Mononuclear cell (primary cell): Measurements from ENCODE around the gene SCG5. TPM values are rescaled to one million over a fixed set of nuclear protein-coding genes. Genes with fewer than 3 reads are reported as not detected.

Experiments used
- H3K27me3 ChIP-seq: 2 replicates; pipeline ENCODE4 v1.6.0; 2011; ENCODE audit warnings: low read length, control low read depth; ENCODE audit not compliant: insufficient read depth
- H3K4me1 ChIP-seq: 2 replicates; pipeline ENCODE4 v1.5.1; 2011; ENCODE audit warnings: mild to moderate bottlenecking, low read length, control low read depth; ENCODE audit not compliant: insufficient read depth
- H3K4me3 ChIP-seq: 2 replicates; pipeline ENCODE4 v1.5.1; 2011; ENCODE audit warnings: mild to moderate bottlenecking, low read length, moderate library complexity
- H3K9me3 ChIP-seq: 2 replicates; pipeline ENCODE4 v1.5.1; 2011; ENCODE audit warnings: low read depth, mild to moderate bottlenecking, control low read depth, low read length
- total RNA-seq: library from RNA; depleted of rRNA; stranded (reverse); fragments of >200 nt; gene quantifications from one replicate; pipeline ENCODE4 v1.2.3, GENCODE V29; 2012

SCG5 gene
- total RNA-seq, 1 donor = 0.21 TPM

GRCh38 chr15:32651229-32651837 lies 9.8 kb downstream of the SCG5 start:
- H3K27me3 ChIP-seq = no peaks in the 10 kb centered on the region
- H3K4me1 ChIP-seq = no peaks in the 10 kb centered on the region
- no peak overlapping the region for H3K4me3 ChIP-seq
- no peaks in the 10 kb centered on the region for H3K9me3 ChIP-seq

GRCh38 chr15:32652178-32652577 lies 10.7 kb downstream of the SCG5 start:
- H3K9me3 ChIP-seq = no peaks in the 10 kb centered on the region
- H3K4me1 ChIP-seq = no peaks in the 10 kb centered on the region
- H3K27me3 ChIP-seq = no peaks in the 10 kb centered on the region
- no peak overlapping the region for H3K4me3 ChIP-seq

GRCh38 chr15:32656091-32656490 lies 14.6 kb downstream of the SCG5 start:
- H3K4me1 ChIP-seq = no peaks in the 10 kb centered on the region
- H3K4me3 ChIP-seq = no peak overlapping the region
- no peaks in the 10 kb centered on the region for H3K27me3 ChIP-seq
- H3K9me3 ChIP-seq = no peaks in the 10 kb centered on the region

- Histone ChIP-seq H3K4me3 (no peak overlapping the region), H3K27me3 (no peaks in the 10 kb centered on the region), H3K4me1 (no peaks in the 10 kb centered on the region), H3K9me3 (no peaks in the 10 kb centered on the region)
These were observed 15.0 kb downstream of the SCG5 start for GRCh38 chr15:32656496-32656895.

- Histone ChIP-seq H3K27me3 (no peaks in the 10 kb centered on the region), H3K4me1 (no peaks in the 10 kb centered on the region), H3K4me3 (no peak overlapping the region), H3K9me3 (no peaks in the 10 kb centered on the region)
These were observed 15.8 kb downstream of the SCG5 start for GRCh38 chr15:32657198-32657883.

GRCh38 chr15:32657941-32658340 lies 16.4 kb downstream of the SCG5 start:
- Histone ChIP-seq H3K27me3 (no peaks in the 10 kb centered on the region), H3K4me3 (no peak overlapping the region), H3K9me3 (no peaks in the 10 kb centered on the region), H3K4me1 (no peaks in the 10 kb centered on the region)

- H3K9me3 ChIP-seq = no peaks in the 10 kb centered on the region
- no peak overlapping the region for H3K4me3 ChIP-seq
- no peaks in the 10 kb centered on the region for H3K4me1 ChIP-seq
- no peaks in the 10 kb centered on the region for H3K27me3 ChIP-seq
These were observed 18.0 kb downstream of the SCG5 start for GRCh38 chr15:32659340-32660155.

- Histone ChIP-seq H3K4me1 (no peaks in the 10 kb centered on the region), H3K4me3 (no peak overlapping the region), H3K9me3 (no peaks in the 10 kb centered on the region), H3K27me3 (no peaks in the 10 kb centered on the region)
These were observed 22.2 kb downstream of the SCG5 start for GRCh38 chr15:32663671-32664070.

GRCh38 chr15:32664796-32665195 lies 23.3 kb downstream of the SCG5 start:
- no peaks in the 10 kb centered on the region for H3K9me3 ChIP-seq
- no peak overlapping the region for H3K4me3 ChIP-seq
- no peaks in the 10 kb centered on the region for H3K27me3 ChIP-seq
- H3K4me1 ChIP-seq = no peaks in the 10 kb centered on the region

- Histone ChIP-seq H3K9me3 (no peaks in the 10 kb centered on the region), H3K4me1 (no peaks in the 10 kb centered on the region), H3K27me3 (no peaks in the 10 kb centered on the region), H3K4me3 (no peak overlapping the region)
These were observed 25.8 kb downstream of the SCG5 start for GRCh38 chr15:32667321-32667720.

GRCh38 chr15:32668942-32669341 lies 27.4 kb downstream of the SCG5 start:
- H3K27me3 ChIP-seq = no peaks in the 10 kb centered on the region
- H3K4me3 ChIP-seq = no peak overlapping the region
- no peaks in the 10 kb centered on the region for H3K9me3 ChIP-seq
- H3K4me1 ChIP-seq = no peaks in the 10 kb centered on the region

- H3K4me3 ChIP-seq = no peak overlapping the region
- no peaks in the 10 kb centered on the region for H3K27me3 ChIP-seq
- H3K4me1 ChIP-seq = no peaks in the 10 kb centered on the region
- no peaks in the 10 kb centered on the region for H3K9me3 ChIP-seq
These were observed 28.5 kb downstream of the SCG5 start for GRCh38 chr15:32669896-32670611.

- no peak overlapping the region for H3K4me3 ChIP-seq
- no peaks in the 10 kb centered on the region for H3K9me3 ChIP-seq
- H3K27me3 ChIP-seq = no peaks in the 10 kb centered on the region
These were observed 29.1 kb downstream of the SCG5 start for GRCh38 chr15:32670623-32671022.

GRCh38 chr15:32671339-32672325 lies 30.1 kb downstream of the SCG5 start:
- Histone ChIP-seq H3K27me3 (no peaks in the 10 kb centered on the region), H3K9me3 (no peaks in the 10 kb centered on the region), H3K4me3 (no peak overlapping the region), H3K4me1 (no peaks in the 10 kb centered on the region)

More at GRCh38 chr15:32670623-32671022, 29.1 kb downstream of the SCG5 start:
- no peaks in the 10 kb centered on the region for H3K4me1 ChIP-seq
